IMR-90 (cell line): Measurements from ENCODE around the gene GPC6. TPM values are rescaled to one million over a fixed set of nuclear protein-coding genes. Genes with fewer than 3 reads are reported as not detected.

Source experiments
- ATAC-seq: fragments of 200-7000 bp; cut with Tn5 transposase; 2 replicates; pipeline ENCODE4 v1.9.1; 2020; ENCODE audit warnings: low read depth, mild to moderate bottlenecking, moderate library complexity
- BruUV-seq: library from RNA; stranded (reverse); fragments of 400-500 nt; replicated peaks from 2 replicates; lab custom pipeline; 2021; lab: Mats Ljungman, UMichigan
- CTCF ChIA-PET: fragments of 300-600 bp; formaldehyde crosslinking; extraction: SDS; loops from one replicate; lab custom pipeline; 2021; ENCODE audit warnings: antibody characterized with exemption; lab: Yijun Ruan, JAX
- POLR2A ChIA-PET: fragments of 300-600 bp; sonication (Branson Sonifier 250); formaldehyde crosslinking; loops from one replicate; lab custom pipeline; 2022; ENCODE audit warnings: antibody characterized with exemption; ENCODE audit not compliant: unreplicated experiment; lab: Charles Lee
- DNase-seq: peaks from one replicate; pipeline ENCODE4 v3.0.0; 2013
- H2AFZ ChIP-seq: replicated peaks from 2 replicates; pipeline ENCODE3; 2013; ENCODE audit warnings: low read length, mild to moderate bottlenecking; ENCODE audit not compliant: poor library complexity
- H2AK5ac ChIP-seq: 2 replicates; pipeline ENCODE4 v1.6.1; 2013; ENCODE audit warnings: low read depth, low read length, inconsistent platforms
- H2AK9ac ChIP-seq: replicated peaks from 2 replicates; pipeline ENCODE3; 2013; ENCODE audit warnings: mild to moderate bottlenecking, low read depth, low read length, moderate library complexity; ENCODE audit not compliant: poor library complexity
- H2BK120ac ChIP-seq: 2 replicates; pipeline ENCODE4 v1.6.1; 2013; ENCODE audit warnings: low read depth, low read length, inconsistent platforms
- H2BK15ac ChIP-seq: 3 replicates; pipeline ENCODE4 v1.6.1; 2013; ENCODE audit warnings: low read depth, low read length, inconsistent platforms
- H2BK20ac ChIP-seq: 2 replicates; pipeline ENCODE4 v1.6.1; 2013; ENCODE audit warnings: low read depth, mild to moderate bottlenecking, inconsistent platforms, low read length, moderate library complexity
- H2BK5ac ChIP-seq: 2 replicates; pipeline ENCODE4 v1.6.1; 2013; ENCODE audit warnings: mild to moderate bottlenecking, low read depth, low read length, inconsistent platforms; ENCODE audit not compliant: poor library complexity, severe bottlenecking
- H3K14ac ChIP-seq: replicated peaks from 2 replicates; pipeline ENCODE4 v1.6.1; 2013; ENCODE audit warnings: low read depth, low read length, inconsistent platforms
- H3K18ac ChIP-seq: 2 replicates; pipeline ENCODE4 v1.6.1; 2013; ENCODE audit warnings: low read depth, low read length, control low read depth
- H3K23ac ChIP-seq: 2 replicates; pipeline ENCODE4 v1.6.1; 2013; ENCODE audit warnings: low read depth, low read length, inconsistent platforms
- H3K27ac ChIP-seq: 2 replicates; pipeline ENCODE4 v1.5.1; 2013; ENCODE audit warnings: mild to moderate bottlenecking, control low read depth, low read length; ENCODE audit not compliant: insufficient read depth
- H3K27me3 ChIP-seq: 2 replicates; pipeline ENCODE4 v1.6.1; 2013; ENCODE audit warnings: low read length; ENCODE audit not compliant: control insufficient read depth, insufficient read depth
- H3K36me3 ChIP-seq: 2 replicates; pipeline ENCODE4 v1.6.1; 2013; ENCODE audit warnings: low read length, mixed read lengths; ENCODE audit not compliant: control insufficient read depth, insufficient read depth
- H3K4ac ChIP-seq: 2 replicates; pipeline ENCODE4 v1.6.1; 2013; ENCODE audit warnings: low read depth, low read length, inconsistent platforms
- H3K4me1 ChIP-seq: 2 replicates; pipeline ENCODE4 v1.6.1; 2013; ENCODE audit warnings: low read length, mixed read lengths; ENCODE audit not compliant: control insufficient read depth, insufficient read depth
- H3K4me2 ChIP-seq: 2 replicates; pipeline ENCODE4 v1.6.1; 2013; ENCODE audit warnings: low read depth, mild to moderate bottlenecking, control low read depth, low read length, moderate library complexity
- H3K4me3 ChIP-seq: 2 replicates; pipeline ENCODE4 v1.5.1; 2013; ENCODE audit warnings: low read depth, mild to moderate bottlenecking, control low read depth, low read length, moderate library complexity; ENCODE audit not compliant: insufficient read depth
- H3K56ac ChIP-seq: 2 replicates; pipeline ENCODE4 v1.6.1; 2013; ENCODE audit warnings: low read length, inconsistent platforms; ENCODE audit not compliant: insufficient read depth; ENCODE audit errors: extremely low read depth
- H3K79me1 ChIP-seq, 2 experiments: 2 replicates each; pipeline ENCODE4 v1.6.1; 2013; ENCODE audit warnings: low read length in 2 of 2, inconsistent platforms in 1 of 2, low read depth in 1 of 2
- H3K9ac ChIP-seq: 2 replicates; pipeline ENCODE4 v1.6.1; 2013; ENCODE audit warnings: low read depth, low read length, control low read depth
- H3K9me1 ChIP-seq: 2 replicates; pipeline ENCODE4 v1.6.1; 2013; ENCODE audit warnings: low read length, inconsistent platforms; ENCODE audit not compliant: insufficient read depth
- H3K9me3 ChIP-seq: 2 replicates; pipeline ENCODE4 v1.6.1; 2013; ENCODE audit warnings: low read length; ENCODE audit not compliant: control insufficient read depth, insufficient read depth
- H4K20me1 ChIP-seq: 2 replicates; pipeline ENCODE4 v1.6.1; 2013; ENCODE audit warnings: low read length, inconsistent platforms; ENCODE audit not compliant: insufficient read depth
- H4K5ac ChIP-seq: 2 replicates; pipeline ENCODE4 v1.6.1; 2013; ENCODE audit warnings: mild to moderate bottlenecking, low read depth, low read length, control low read depth
- H4K8ac ChIP-seq, 2 experiments: 2 replicates each; pipeline ENCODE4 v1.6.1; 2013; ENCODE audit warnings: low read depth in 2 of 2, low read length in 2 of 2, control low read depth in 1 of 2, inconsistent platforms in 1 of 2
- H4K91ac ChIP-seq: 2 replicates; pipeline ENCODE4 v1.6.1; 2013; ENCODE audit warnings: low read depth, low read length, inconsistent platforms; ENCODE audit not compliant: insufficient read depth
- CTCF ChIP-seq: conservative IDR thresholded peaks from 2 replicates; pipeline ENCODE4 v1.5.1; 2012; ENCODE audit warnings: mild to moderate bottlenecking, low read depth, low read length, improper control_type of control experiment
- ELK1 ChIP-seq: fragments of 150-350 bp; IDR thresholded peaks from 2 replicates; pipeline ENCODE4 v1.6.1; 2016; ENCODE audit warnings: low read depth, mild to moderate bottlenecking, low read length, moderate library complexity, borderline replicate concordance
- MAZ ChIP-seq: IDR thresholded peaks from 2 replicates; pipeline ENCODE4 v1.6.1; 2012; ENCODE audit warnings: low read depth, mild to moderate bottlenecking, low read length, improper control_type of control experiment, moderate library complexity, borderline replicate concordance
- MXI1 ChIP-seq: IDR thresholded peaks from 2 replicates; pipeline ENCODE4 v1.6.1; 2012; ENCODE audit warnings: low read depth, mild to moderate bottlenecking, low read length, moderate library complexity, borderline replicate concordance
- NFE2L2 ChIP-seq: fragments of 150-350 bp; IDR thresholded peaks from 2 replicates; pipeline ENCODE4 v1.6.1; 2016; ENCODE audit warnings: low read depth, mild to moderate bottlenecking, low read length
- SMC3 ChIP-seq: fragments of 150-350 bp; IDR thresholded peaks from 2 replicates; pipeline ENCODE4 v1.6.1; 2016; ENCODE audit warnings: low read depth, mild to moderate bottlenecking, antibody characterized with exemption, low read length, moderate library complexity
- WGBS, 2 experiments: methylation state at CpG; one replicate each; pipeline versions ENCODE4 v1.1.5 to v1.1.7; 2013; ENCODE audit warnings: missing lambda C conversion rate in 2 of 2; ENCODE audit not compliant: insufficient read length in 1 of 2; ENCODE audit errors: extremely low coverage in 2 of 2; 5-methylcytosine and 5-hydroxymethylcytosine counted together
- dilution Hi-C: fragments of 300-500 bp; cut with HindIII; formaldehyde crosslinking; loops from one replicate; pipeline ENCODE4 v1.14.3; 2018; ENCODE audit warnings: low sequenced_read_pairs; ENCODE audit not compliant: unreplicated experiment
- in situ Hi-C: fragments of 300-500 bp; cut with MboI; formaldehyde crosslinking; loops from 3 replicates; pipeline ENCODE4 v1.14.3; 2019; ENCODE audit warnings: low sequenced_read_pairs, inconsistent platforms, mixed read lengths
- intact Hi-C: fragments of 100-400 bp; cut with micrococcal nuclease; formaldehyde crosslinking; loops from 2 replicates; pipeline ENCODE4 v1.10.0; 2022
- polyA plus RNA-seq, 3 experiments: library from polyadenylated mRNA; depleted of rRNA; stranded (reverse); fragments of >200 nt; gene quantifications; 2 replicates each; pipeline ENCODE4 v1.2.3, GENCODE V29; 2012; ENCODE audit warnings: low replicate concordance in 1 of 3
- total RNA-seq: library from RNA; depleted of rRNA; stranded (reverse); fragments of >200 nt; gene quantifications from 2 replicates; pipeline ENCODE4 v1.2.3, GENCODE V29; 2012

Gene GPC6
- total and polyA plus RNA-seq, 2 of the 4 experiments (the other 2 are of a cell fraction) = 14.9 to 39.4 TPM

DNA sequence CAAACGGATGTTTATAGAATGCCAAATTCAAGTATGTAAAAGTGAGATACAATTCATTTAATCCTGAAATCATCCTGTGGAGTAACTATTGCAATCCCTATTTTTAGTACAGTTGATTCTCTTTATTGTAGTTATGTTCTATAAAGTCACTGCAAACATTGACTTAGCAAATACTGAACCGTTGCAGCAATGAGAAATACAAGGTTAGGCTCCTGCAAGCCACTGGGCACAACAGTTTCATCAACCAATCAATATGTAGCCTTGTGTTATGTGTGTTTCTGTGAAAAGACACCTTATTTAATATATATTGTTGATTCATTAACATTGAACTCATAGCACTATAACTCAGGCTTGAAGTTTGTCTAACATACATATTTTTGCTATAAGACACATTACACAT, 1078.4 kb downstream of the GPC6 start:
- Histone ChIP-seq H2BK120ac (no peak overlapping the region), H3K4me3 (no peak overlapping the region), H2BK5ac (no peak overlapping the region), H3K27ac (no peak overlapping the region), H3K56ac (no peak overlapping the region), H3K79me1 (no peaks in the 10 kb centered on the region), H2AK5ac (no peak overlapping the region), H3K36me3 (no peaks in the 10 kb centered on the region), H4K20me1 (no peaks in the 10 kb centered on the region), H3K4me1 (peaks cover 8% of the 10 kb centered on the region), H2AK9ac (no peak overlapping the region), H2BK15ac (no peak overlapping the region), H2BK20ac (no peak overlapping the region), H4K91ac (no peak overlapping the region), H3K27me3 (no peaks in the 10 kb centered on the region), H3K23ac (no peak overlapping the region), H3K14ac (no peak overlapping the region), H2AFZ (no peak overlapping the region), H3K4ac (no peak overlapping the region), H3K9me1 (peaks cover 6% of the 10 kb centered on the region; the same call in 1 of the 2 replicates), H4K8ac (no peak overlapping the region), H3K18ac (no peak overlapping the region), H4K5ac (no peak overlapping the region), H3K9ac (no peak overlapping the region), H3K9me3 (no peaks in the 10 kb centered on the region), H3K4me2 (no peak overlapping the region)
- ChIA-PET POLR2A (no interaction called here), CTCF (no interaction called here)
- no peak; the same call in none of the 2 replicates for ATAC-seq
- TF ChIP-seq MXI1 (no peak), NFE2L2 (no peak), ELK1 (no peak), CTCF (no peak), MAZ (no peak), SMC3 (no peak)
- no TSS peak for BruUV-seq
- DNase-seq = no peak
- dilution Hi-C loops (no loop called here), intact Hi-C loops (loop anchor here (5.0 kb wide), 1 partner anchor 53 kb away; no protein-coding TSS in a partner anchor), in situ Hi-C loops (no loop called here)
- no CpG with 5 or more reads among the region's 2 CpGs for WGBS, 2 experiments
